Lower leg skin (tissue), 4 donors: Measurements from ENCODE around the gene SBNO1. TPM values are rescaled to one million over a fixed set of nuclear protein-coding genes. Genes with fewer than 3 reads are reported as not detected.

Source experiments
- DNase-seq, 2 donors: peaks; one replicate each; pipeline ENCODE4 v3.0.0-alpha.2; 2019; ENCODE audit warnings: low spot score in 2 of 2
- H3K4me3 ChIP-seq: fragments of 200-600 bp; sonication (generic); 2 replicates; pipeline ENCODE4 v1.5.1; 2017; ENCODE audit warnings: mild to moderate bottlenecking, low read depth; ENCODE audit not compliant: poor library complexity, severe bottlenecking
- CTCF ChIP-seq, 3 donors: fragments of 450-650 bp; IDR thresholded peaks; one replicate each; pipeline ENCODE4 v1.5.1; 2016; ENCODE audit warnings: antibody characterized with exemption in 3 of 3, mild to moderate bottlenecking in 3 of 3, moderate library complexity in 2 of 3
- POLR2A ChIP-seq, 2 donors: fragments of 450-650 bp; IDR thresholded peaks; one replicate each; pipeline ENCODE4 v1.6.1; 2016 to 2017; ENCODE audit warnings: antibody characterized with exemption in 2 of 2, mild to moderate bottlenecking in 1 of 2, moderate library complexity in 1 of 2
- WGBS, 2 donors: methylation state at CpG; one replicate each; pipeline ENCODE4 v1.1.5; 2018; 5-methylcytosine and 5-hydroxymethylcytosine counted together
- intact Hi-C: fragments of 100-400 bp; cut with DNase I; formaldehyde crosslinking; loops from one replicate; pipeline ENCODE4 v1.15.0; 2023; ENCODE audit warnings: low total_unique reads
- total RNA-seq, 4 donors: library from RNA; depleted of rRNA; stranded (reverse); fragments of >200 nt; gene quantifications; one replicate each; pipeline ENCODE4 v1.1.0, GENCODE V29; 2016

SBNO1 gene
- total RNA-seq, 4 donors from 2014 or later: 18.6 to 22.3 (median 20.8) TPM

- TF ChIP-seq POLR2A (IDR thresholded peaks at IDR 0.05) (no peak), CTCF (IDR thresholded peaks at IDR 0.05) (no peak)
- no peak overlapping the region for H3K4me3 ChIP-seq
- DNase-seq: no peak
- intact Hi-C loops: no loop called here
- WGBS, 2 donors: 77 to 89% methylated on average over 9 of the region's 9 CpGs
Observed at GRCh38 chr12:123396954-123397353, 32.3 kb upstream of the SBNO1 start.

- TF ChIP-seq CTCF (IDR thresholded peaks at IDR 0.05) (no peak), POLR2A (IDR thresholded peaks at IDR 0.05) (no peak)
Observed at GRCh38 chr12:123396543-123396942, 31.9 kb upstream of the SBNO1 start.

GRCh38 chr12:123395236-123395635 lies 30.6 kb upstream of the SBNO1 start:
- intact Hi-C loops: no loop called here
- no peak for DNase-seq
- TF ChIP-seq POLR2A (IDR thresholded peaks at IDR 0.05) (no peak), CTCF (IDR thresholded peaks at IDR 0.05) (no peak)
- no peak overlapping the region for H3K4me3 ChIP-seq
- WGBS, 2 donors: 86 to 91% methylated on average over 5 of the region's 5 CpGs

More at GRCh38 chr12:123396543-123396942, 31.9 kb upstream of the SBNO1 start:
- DNase-seq: no peak
- 100% methylated on average over 2 of the region's 2 CpGs for WGBS, 2 donors
- intact Hi-C loops: no loop called here
- no peak overlapping the region for H3K4me3 ChIP-seq

- intact Hi-C loops: no loop called here
- DNase-seq: no peak
- TF ChIP-seq POLR2A (IDR thresholded peaks at IDR 0.05) (no peak), CTCF (IDR thresholded peaks at IDR 0.05) (no peak)
- H3K4me3 ChIP-seq: no peak overlapping the region
- 79 to 83% methylated on average over 4 of the region's 4 CpGs for WGBS, 2 donors
Observed at GRCh38 chr12:123393747-123394146, 29.1 kb upstream of the SBNO1 start.

GRCh38 chr12:123391546-123392343 lies 27.1 kb upstream of the SBNO1 start:
- TF ChIP-seq CTCF (IDR thresholded peaks at IDR 0.05) (no peak), POLR2A (IDR thresholded peaks at IDR 0.05) (no peak)
- WGBS, 2 donors: 61 to 62% methylated on average over 8 of the region's 8 CpGs
- H3K4me3 ChIP-seq: no peak overlapping the region
- no peak for DNase-seq
- intact Hi-C loops: no loop called here
